Bronchial epithelial cell (primary cell): ENCODE data around the gene SBNO2. TPM values are rescaled to one million over a fixed set of nuclear protein-coding genes. Genes with fewer than 3 reads are reported as not detected.

Source experiments
- DNase-seq: peaks from one replicate; pipeline ENCODE4 v3.0.0-alpha.2; 2010; ENCODE audit warnings: low read depth
- FAIRE-seq: peaks from 2 replicates; lab custom pipeline; 2011; peaks lifted over from hg19 to GRCh38; lab: Jason Lieb, UNC
- H3K27me3 ChIP-seq: 2 replicates; pipeline ENCODE4 v1.5.1; 2011; ENCODE audit warnings: low read length; ENCODE audit not compliant: control insufficient read depth, insufficient read depth
- H3K36me3 ChIP-seq: 2 replicates; pipeline ENCODE4 v1.5.1; 2011; ENCODE audit warnings: low read length; ENCODE audit not compliant: control insufficient read depth, insufficient read depth
- H3K4me3 ChIP-seq: 2 replicates; pipeline ENCODE4 v1.5.1; 2011; ENCODE audit warnings: mild to moderate bottlenecking, low read depth, low read length, control low read depth
- CTCF ChIP-seq: IDR thresholded peaks from 2 replicates; pipeline ENCODE4 v1.5.1; 2011; ENCODE audit warnings: mild to moderate bottlenecking, moderate library complexity, low read length, control low read depth, inconsistent platforms; ENCODE audit not compliant: insufficient read depth, severe bottlenecking
- total RNA-seq: library from RNA; depleted of rRNA; stranded (reverse); fragments of >200 nt; gene quantifications from 2 replicates; pipeline ENCODE4 v1.2.1, GENCODE V29; 2014

Gene SBNO2
- total RNA-seq, 1 donor from 2014 or later: 16.8 TPM

GRCh38 chr19:1220976-1221903 lies 47.2 kb upstream of the SBNO2 start:
- Histone ChIP-seq H3K36me3 (peaks cover 24% of the 10 kb centered on the region), H3K4me3 (no peak overlapping the region), H3K27me3 (no peaks in the 10 kb centered on the region)
- peak; percentile 68 for TF ChIP-seq CTCF
- DNase-seq (no peak), FAIRE-seq (no peak)

- TF ChIP-seq CTCF: no peak
- peaks cover 21% of the 10 kb centered on the region for H3K36me3 ChIP-seq
- FAIRE-seq (no peak), DNase-seq (no peak)
- H3K4me3 ChIP-seq: no peak overlapping the region
- H3K27me3 ChIP-seq: no peaks in the 10 kb centered on the region
Observed at GRCh38 chr19:1220477-1220930, 46.4 kb upstream of the SBNO2 start.

GRCh38 chr19:1219786-1220476 lies 45.9 kb upstream of the SBNO2 start:
- Histone ChIP-seq H3K36me3 (peaks cover 21% of the 10 kb centered on the region), H3K4me3 (no peak overlapping the region), H3K27me3 (no peaks in the 10 kb centered on the region)
- no peak for FAIRE-seq
- DNase-seq: no peak
- no peak for TF ChIP-seq CTCF

GRCh38 chr19:1218751-1219567 lies 44.9 kb upstream of the SBNO2 start:
- Histone ChIP-seq H3K4me3 (no peak overlapping the region), H3K27me3 (no peaks in the 10 kb centered on the region), H3K36me3 (peaks cover 23% of the 10 kb centered on the region)
- no peak for TF ChIP-seq CTCF
- DNase-seq (no peak), FAIRE-seq (no peak)

- no peaks in the 10 kb centered on the region for H3K27me3 ChIP-seq
- FAIRE-seq (no peak), DNase-seq (no peak)
- peaks cover 15% of the 10 kb centered on the region for H3K36me3 ChIP-seq
- H3K4me3 ChIP-seq: no peak overlapping the region
- no peak for TF ChIP-seq CTCF
Observed at GRCh38 chr19:1217366-1217765, 43.3 kb upstream of the SBNO2 start.
